Naive thymus-derived CD4-positive, alpha-beta T cell (primary cell): ENCODE measurements around the gene TNS3. TPM values are rescaled to one million over a fixed set of nuclear protein-coding genes. Genes with fewer than 3 reads are reported as not detected.

Experiments used
- ATAC-seq: fragments of 150-1000 bp; cut with Tn5 transposase; 2 replicates; pipeline ENCODE4 v1.10.0; 2021; ENCODE audit warnings: mild to moderate bottlenecking, moderate library complexity
- CTCF ChIA-PET: fragments of 350-600 bp; sonication (Branson Sonifier 250); formaldehyde crosslinking; loops from one replicate; lab custom pipeline; 2021; ENCODE audit warnings: antibody characterized with exemption; lab: Charles Lee
- POLR2A ChIA-PET: fragments of 350-600 bp; sonication (Branson Sonifier 250); formaldehyde crosslinking; loops from one replicate; lab custom pipeline; 2021; ENCODE audit warnings: antibody characterized with exemption, inconsistent platforms; lab: Charles Lee
- DNase-seq, 9 donors: peaks; one replicate each; pipeline versions ENCODE4 v3.0.0 to v3.0.0-alpha.2; 2020 to 2022; ENCODE audit warnings: mixed read lengths in 1 of 9
- H3K27ac ChIP-seq: one replicate; pipeline ENCODE4 v1.7.0; 2013; ENCODE audit warnings: mild to moderate bottlenecking, low read depth, low read length, moderate library complexity
- H3K27me3 ChIP-seq, 2 donors: one replicate each; pipeline ENCODE4 v1.7.0; 2013; ENCODE audit warnings: low read length in 2 of 2, mild to moderate bottlenecking in 2 of 2, moderate library complexity in 2 of 2; ENCODE audit not compliant: control insufficient read depth in 2 of 2, insufficient read depth in 2 of 2
- H3K36me3 ChIP-seq, 3 experiments: 1 replicate in 2 of 3; 2 replicates in 1 of 3; pipeline ENCODE4 v1.7.0; 2013; ENCODE audit warnings: low read length in 3 of 3, mild to moderate bottlenecking in 3 of 3, moderate library complexity in 1 of 3; ENCODE audit not compliant: insufficient read depth in 3 of 3, control insufficient read depth in 2 of 3
- H3K4me1 ChIP-seq, 2 donors: one replicate each; pipeline ENCODE4 v1.7.0; 2013; ENCODE audit warnings: low read length in 2 of 2, mild to moderate bottlenecking in 2 of 2, moderate library complexity in 1 of 2; ENCODE audit not compliant: control insufficient read depth in 2 of 2, insufficient read depth in 2 of 2
- H3K4me3 ChIP-seq: 2 replicates; pipeline ENCODE4 v1.7.0; 2013; ENCODE audit warnings: mild to moderate bottlenecking, low read length
- H3K9me3 ChIP-seq, 3 experiments: 1 replicate in 2 of 3; 2 replicates in 1 of 3; pipeline ENCODE4 v1.7.0; 2013; ENCODE audit warnings: low read length in 3 of 3; ENCODE audit not compliant: control insufficient read depth in 2 of 3
- H3K27ac Mint-ChIP-seq, 9 donors: one replicate each; pipeline ENCODE4 v1.8.0; 2020 to 2022; ENCODE audit warnings: mixed read lengths in 9 of 9, mild to moderate bottlenecking in 8 of 9, moderate library complexity in 5 of 9, inconsistent platforms in 2 of 9
- H3K27me3 Mint-ChIP-seq, 5 donors: one replicate each; pipeline ENCODE4 v1.8.0; 2021 to 2022; ENCODE audit warnings: mixed read lengths in 5 of 5, mild to moderate bottlenecking in 1 of 5
- H3K36me3 Mint-ChIP-seq, 5 donors: one replicate each; pipeline ENCODE4 v1.8.0; 2020 to 2022; ENCODE audit warnings: mixed read lengths in 5 of 5, mild to moderate bottlenecking in 3 of 5, inconsistent platforms in 1 of 5
- H3K4me1 Mint-ChIP-seq, 7 donors: one replicate each; pipeline ENCODE4 v1.8.0; 2020 to 2022; ENCODE audit warnings: mixed read lengths in 7 of 7, mild to moderate bottlenecking in 3 of 7, inconsistent platforms in 1 of 7
- H3K4me3 Mint-ChIP-seq, 10 donors: one replicate each; pipeline ENCODE4 v1.8.0; 2020 to 2022; ENCODE audit warnings: mild to moderate bottlenecking in 10 of 10, mixed read lengths in 10 of 10, moderate library complexity in 6 of 10, inconsistent platforms in 2 of 10
- H3K9me3 Mint-ChIP-seq, 11 donors: one replicate each; pipeline ENCODE4 v1.8.0; 2020 to 2022; ENCODE audit warnings: mixed read lengths in 11 of 11, mild to moderate bottlenecking in 4 of 11, inconsistent platforms in 1 of 11, moderate library complexity in 1 of 11
- intact Hi-C, 2 donors: fragments of 100-400 bp; cut with micrococcal nuclease; formaldehyde crosslinking; loops; one replicate each; pipeline ENCODE4 v1.15.1; 2023
- polyA plus RNA-seq, 2 donors: library from polyadenylated mRNA; unstranded; fragments of 300-500 nt; fragmentation: Illumina TruSeq; gene quantifications; one replicate each; pipeline ENCODE4 v1.2.3, GENCODE V29; 2021
- total RNA-seq, 6 experiments: library from RNA in 5 of 6; stranded (reverse) in 5 of 6; gene quantifications; 1 replicate in 5 of 6; 2 replicates in 1 of 6; pipeline ENCODE4 v1.2.3 and lab custom pipeline; 2021 to 2026

Gene TNS3
- total and polyA plus RNA-seq, 7 experiments from 2014 or later = 0.85 to 38.3 (median 2.6) TPM; not detected in 2

GRCh38 chr7:47354071-47354470 lies 227.8 kb downstream of the TNS3 start:
- H3K4me1 Mint-ChIP-seq = peaks cover 0 to 2% (median 0%) of the 10 kb centered on the region in 7 donors
- Histone ChIP-seq H3K9me3 (no peaks in the 10 kb centered on the region), H3K36me3 (no peaks in the 10 kb centered on the region), H3K27ac (no peak overlapping the region), H3K4me1 (no peaks in the 10 kb centered on the region), H3K27me3 (no peaks in the 10 kb centered on the region), H3K4me3 (no peak overlapping the region)
- H3K4me3 Mint-ChIP-seq = no peak overlapping the region
- no peak for ATAC-seq
- H3K36me3 Mint-ChIP-seq = no peaks in the 10 kb centered on the region
- no peak overlapping the region for H3K27ac Mint-ChIP-seq
- no peak for DNase-seq
- ChIA-PET CTCF (no interaction called here), POLR2A (no interaction called here)
- H3K27me3 Mint-ChIP-seq = no peaks in the 10 kb centered on the region
- H3K9me3 Mint-ChIP-seq = no peaks in the 10 kb centered on the region
- intact Hi-C loops = no loop called here

GRCh38 chr7:47352394-47352968 lies 229.4 kb downstream of the TNS3 start:
- H3K4me1 ChIP-seq = no peaks in the 10 kb centered on the region
- no peaks in the 10 kb centered on the region for H3K36me3 ChIP-seq
- CTCF ChIA-PET = no interaction called here
- H3K4me3 ChIP-seq = no peak overlapping the region
- no peak for DNase-seq
- POLR2A ChIA-PET = no interaction called here
- Mint-ChIP-seq H3K36me3 (no peaks in the 10 kb centered on the region), H3K27me3 (no peaks in the 10 kb centered on the region), H3K9me3 (no peaks in the 10 kb centered on the region), H3K4me1 (peaks cover 0 to 2% (median 0%) of the 10 kb centered on the region in 7 donors), H3K27ac (no peak overlapping the region), H3K4me3 (no peak overlapping the region)
- H3K9me3 ChIP-seq = no peaks in the 10 kb centered on the region
- H3K27me3 ChIP-seq = no peaks in the 10 kb centered on the region
- ATAC-seq = no peak
- H3K27ac ChIP-seq = no peak overlapping the region
- intact Hi-C loops = no loop called here

GRCh38 chr7:47351233-47352154 lies 230.4 kb downstream of the TNS3 start:
- DNase-seq = no peak
- H3K4me1 ChIP-seq = no peaks in the 10 kb centered on the region
- Mint-ChIP-seq H3K9me3 (no peaks in the 10 kb centered on the region), H3K4me3 (no peak overlapping the region), H3K27ac (no peak overlapping the region), H3K27me3 (no peaks in the 10 kb centered on the region), H3K36me3 (no peaks in the 10 kb centered on the region), H3K4me1 (peaks cover 0 to 2% (median 0%) of the 10 kb centered on the region in 7 donors)
- no peak overlapping the region for H3K4me3 ChIP-seq
- intact Hi-C loops = no loop called here
- peak; percentile 35 for ATAC-seq
- H3K36me3 ChIP-seq = no peaks in the 10 kb centered on the region
- H3K27ac ChIP-seq = no peak overlapping the region
- H3K9me3 ChIP-seq = no peaks in the 10 kb centered on the region
- CTCF ChIA-PET = no interaction called here
- POLR2A ChIA-PET = no interaction called here
- H3K27me3 ChIP-seq = no peaks in the 10 kb centered on the region

- DNase-seq (no peak), ATAC-seq (no peak)
- no peaks in the 10 kb centered on the region for H3K36me3 Mint-ChIP-seq
- CTCF ChIA-PET = no interaction called here
- Histone ChIP-seq H3K27me3 (no peaks in the 10 kb centered on the region), H3K9me3 (no peaks in the 10 kb centered on the region), H3K4me1 (no peaks in the 10 kb centered on the region), H3K4me3 (no peak overlapping the region), H3K27ac (no peak overlapping the region), H3K36me3 (no peaks in the 10 kb centered on the region)
- H3K9me3 Mint-ChIP-seq = no peaks in the 10 kb centered on the region
- H3K4me1 Mint-ChIP-seq = no peaks in the 10 kb centered on the region
- intact Hi-C loops = no loop called here
- POLR2A ChIA-PET = no interaction called here
- H3K27me3 Mint-ChIP-seq = peaks cover 0 to 4% (median 0%) of the 10 kb centered on the region in 5 donors
- no peak overlapping the region for H3K4me3 Mint-ChIP-seq
- H3K27ac Mint-ChIP-seq = no peak overlapping the region
These were observed 231.5 kb downstream of the TNS3 start for GRCh38 chr7:47350425-47350824.

- Mint-ChIP-seq H3K4me1 (no peaks in the 10 kb centered on the region), H3K36me3 (no peaks in the 10 kb centered on the region), H3K9me3 (no peaks in the 10 kb centered on the region), H3K27ac (no peak overlapping the region), H3K27me3 (peaks cover 0 to 4% (median 0%) of the 10 kb centered on the region in 5 donors), H3K4me3 (no peak overlapping the region)
- POLR2A ChIA-PET = no interaction called here
- Histone ChIP-seq H3K27ac (no peak overlapping the region), H3K4me3 (no peak overlapping the region), H3K9me3 (no peaks in the 10 kb centered on the region), H3K4me1 (no peaks in the 10 kb centered on the region), H3K36me3 (no peaks in the 10 kb centered on the region), H3K27me3 (no peaks in the 10 kb centered on the region)
- intact Hi-C loops = no loop called here
- CTCF ChIA-PET = no interaction called here
- DNase-seq (no peak), ATAC-seq (no peak)
These were observed 232.5 kb downstream of the TNS3 start for GRCh38 chr7:47349401-47349800.

GRCh38 chr7:47347816-47348385 lies 234.0 kb downstream of the TNS3 start:
- ChIA-PET POLR2A (no interaction called here), CTCF (no interaction called here)
- Mint-ChIP-seq H3K36me3 (no peaks in the 10 kb centered on the region), H3K9me3 (no peaks in the 10 kb centered on the region), H3K27ac (no peak overlapping the region), H3K27me3 (peaks cover 0 to 4% (median 0%) of the 10 kb centered on the region in 5 donors), H3K4me1 (no peaks in the 10 kb centered on the region), H3K4me3 (no peak overlapping the region)
- Histone ChIP-seq H3K9me3 (no peaks in the 10 kb centered on the region), H3K4me3 (no peak overlapping the region), H3K27ac (no peak overlapping the region), H3K4me1 (no peaks in the 10 kb centered on the region), H3K27me3 (no peaks in the 10 kb centered on the region), H3K36me3 (no peaks in the 10 kb centered on the region)
- DNase-seq (no peak), ATAC-seq (no peak)
- intact Hi-C loops = no loop called here
